GM12874 (cell line): ENCODE measurements around the gene TRHDE.

ENCODE experiments used
- TF ChIP-seq, protein P1 (sequence below): IDR thresholded peaks from 2 replicates; pipeline ENCODE4 v1.5.1; 2011; ENCODE audit warnings: low read depth, mild to moderate bottlenecking, control low read depth, low read length, moderate library complexity; ENCODE audit not compliant: insufficient read depth

The TRHDE gene

DNA sequence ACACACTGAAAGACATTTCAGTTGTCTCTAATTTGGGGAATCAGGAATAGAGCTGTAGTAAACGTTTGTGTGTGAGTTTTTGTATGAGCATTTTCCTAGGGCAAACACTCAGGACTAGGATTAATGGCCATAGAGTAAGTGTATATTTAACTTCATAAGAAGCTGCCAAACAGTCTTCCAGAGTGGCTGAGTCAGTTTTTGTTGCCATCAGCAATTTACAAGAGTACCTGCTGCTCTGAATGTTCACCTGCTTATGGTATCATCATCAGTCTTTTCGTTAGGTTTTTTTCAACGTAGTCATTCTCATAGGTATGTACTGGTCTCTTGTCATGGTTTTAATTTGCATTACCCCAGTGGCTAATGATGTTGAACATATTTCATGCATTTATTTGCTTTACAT is 30.6 kb upstream of the TRHDE start:
- TF ChIP-seq, protein P1, sequence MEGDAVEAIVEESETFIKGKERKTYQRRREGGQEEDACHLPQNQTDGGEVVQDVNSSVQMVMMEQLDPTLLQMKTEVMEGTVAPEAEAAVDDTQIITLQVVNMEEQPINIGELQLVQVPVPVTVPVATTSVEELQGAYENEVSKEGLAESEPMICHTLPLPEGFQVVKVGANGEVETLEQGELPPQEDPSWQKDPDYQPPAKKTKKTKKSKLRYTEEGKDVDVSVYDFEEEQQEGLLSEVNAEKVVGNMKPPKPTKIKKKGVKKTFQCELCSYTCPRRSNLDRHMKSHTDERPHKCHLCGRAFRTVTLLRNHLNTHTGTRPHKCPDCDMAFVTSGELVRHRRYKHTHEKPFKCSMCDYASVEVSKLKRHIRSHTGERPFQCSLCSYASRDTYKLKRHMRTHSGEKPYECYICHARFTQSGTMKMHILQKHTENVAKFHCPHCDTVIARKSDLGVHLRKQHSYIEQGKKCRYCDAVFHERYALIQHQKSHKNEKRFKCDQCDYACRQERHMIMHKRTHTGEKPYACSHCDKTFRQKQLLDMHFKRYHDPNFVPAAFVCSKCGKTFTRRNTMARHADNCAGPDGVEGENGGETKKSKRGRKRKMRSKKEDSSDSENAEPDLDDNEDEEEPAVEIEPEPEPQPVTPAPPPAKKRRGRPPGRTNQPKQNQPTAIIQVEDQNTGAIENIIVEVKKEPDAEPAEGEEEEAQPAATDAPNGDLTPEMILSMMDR: no peak

DNA sequence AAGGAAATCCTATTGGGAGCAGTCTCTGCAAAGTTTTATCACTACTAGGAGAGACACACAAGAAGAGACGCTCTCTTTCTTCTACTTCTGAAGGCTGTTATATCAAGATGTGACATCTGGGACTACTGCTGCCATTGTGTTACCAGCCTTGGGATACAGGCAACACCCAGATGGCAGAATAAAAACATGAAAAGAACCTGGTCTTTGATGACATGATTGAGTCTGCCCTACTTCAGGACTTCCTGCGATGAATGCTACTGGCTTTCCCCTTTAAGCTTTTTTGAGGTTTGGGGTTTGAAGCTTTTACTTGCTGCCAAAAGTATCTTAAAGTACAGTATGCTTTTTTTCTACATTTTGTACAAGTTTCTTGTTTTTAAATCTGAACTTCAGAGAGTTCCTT is 29.2 kb upstream of the TRHDE start:
- TF ChIP-seq, protein P1: no peak

DNA sequence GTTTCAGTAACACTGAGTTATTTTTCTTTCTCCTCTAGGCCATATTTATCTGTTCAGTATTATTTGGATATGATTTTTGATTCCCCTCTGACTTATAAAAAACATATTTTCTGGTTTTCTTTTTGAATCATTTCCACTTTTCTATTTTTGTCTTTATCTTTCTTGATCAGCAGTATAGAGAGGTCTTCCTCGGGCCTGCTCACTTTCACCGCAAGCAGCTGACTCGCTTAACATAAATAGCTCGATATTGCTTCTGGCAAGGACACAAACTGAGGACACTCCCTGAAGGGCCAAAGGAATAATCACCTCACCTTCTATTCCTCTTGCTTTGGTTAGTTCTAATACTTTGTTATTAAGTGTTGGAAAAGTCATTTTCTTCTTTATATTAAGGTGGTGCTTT is 25.8 kb upstream of the TRHDE start:
- TF ChIP-seq, protein P1: no peak

GRCh38 chr12:72250346-72250745 is 21.8 kb upstream of the TRHDE start:
- TF ChIP-seq, protein P1: no peak

GRCh38 chr12:72256725-72257124 is 15.4 kb upstream of the TRHDE start:
- TF ChIP-seq, protein P1: no peak

DNA sequence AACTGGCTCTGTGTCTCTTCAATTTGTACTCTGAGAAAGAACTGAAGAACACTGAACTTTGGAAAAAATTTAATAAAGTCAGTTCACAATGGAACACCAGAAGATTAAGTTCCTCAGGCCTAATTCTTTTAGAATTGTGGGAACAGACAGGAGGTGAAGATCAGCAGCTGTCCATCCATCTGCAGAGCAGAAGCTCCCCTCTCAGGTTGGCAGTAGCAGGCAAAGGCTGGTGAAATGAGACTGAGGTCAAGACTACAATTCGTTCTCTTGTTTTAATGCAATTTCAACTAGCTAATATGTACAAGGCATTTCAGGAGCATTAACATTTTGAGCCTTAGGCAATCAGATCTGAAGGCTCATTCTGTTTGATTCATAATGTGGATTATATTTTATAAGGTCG is 10.3 kb upstream of the TRHDE start:
- TF ChIP-seq, protein P1: no peak

GRCh38 chr12:72264548-72265175 is 7.5 kb upstream of the TRHDE start:
- TF ChIP-seq, protein P1: no peak
